Breast epithelium (tissue), 3 donors: ENCODE results near the gene SNAP25.

Experiments
- CTCF ChIP-seq, 3 donors: fragments of 450-650 bp; IDR thresholded peaks; one replicate each; pipeline ENCODE4 v1.5.1; 2016 to 2017; ENCODE audit warnings: antibody characterized with exemption in 3 of 3, mild to moderate bottlenecking in 3 of 3, moderate library complexity in 3 of 3
- POLR2AphosphoS5 ChIP-seq, 3 donors: sonication (generic); formaldehyde crosslinking; IDR thresholded peaks; one replicate each; pipeline ENCODE4 v1.6.1; 2017; ENCODE audit warnings: antibody characterized with exemption in 3 of 3

- TF ChIP-seq CTCF (IDR thresholded peaks at IDR 0.05) (no peak), POLR2AphosphoS5 (IDR thresholded peaks at IDR 0.05) (no peak)
These were observed 94.6 kb downstream of the SNAP25 start for GRCh38 chr20:10313215-10313614.
